DMS153 treated with DMSO at 0.1 percent for 48 hours (cell line): Measurements from ENCODE around the gene NPAS3.

Experiments
- DNase-seq: peaks from one replicate; lab custom pipeline; 2025; ENCODE audit not compliant: unreplicated experiment; lab: John Stamatoyannopoulos, UW

The NPAS3 gene

DNA sequence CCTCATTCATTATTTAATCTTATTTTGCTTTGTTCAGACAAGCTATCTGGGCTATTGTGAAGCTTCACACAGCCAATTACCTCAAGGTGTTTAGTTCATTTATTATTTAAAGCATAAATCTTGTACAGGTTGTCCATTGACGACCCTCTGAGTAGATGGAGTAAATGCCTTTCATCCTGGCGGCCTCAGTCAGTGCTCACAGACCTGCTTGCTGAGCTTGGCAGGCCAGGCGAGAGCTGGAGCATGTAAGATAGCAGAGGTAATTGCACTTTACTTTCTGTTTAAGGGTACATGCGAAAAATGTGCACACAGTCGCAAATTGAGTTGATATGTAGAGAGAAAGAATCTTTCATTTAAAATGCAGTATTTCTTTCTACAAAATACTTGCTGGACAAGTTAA is 224.4 kb downstream of the NPAS3 start:
- DNase-seq, result no peak

DNA sequence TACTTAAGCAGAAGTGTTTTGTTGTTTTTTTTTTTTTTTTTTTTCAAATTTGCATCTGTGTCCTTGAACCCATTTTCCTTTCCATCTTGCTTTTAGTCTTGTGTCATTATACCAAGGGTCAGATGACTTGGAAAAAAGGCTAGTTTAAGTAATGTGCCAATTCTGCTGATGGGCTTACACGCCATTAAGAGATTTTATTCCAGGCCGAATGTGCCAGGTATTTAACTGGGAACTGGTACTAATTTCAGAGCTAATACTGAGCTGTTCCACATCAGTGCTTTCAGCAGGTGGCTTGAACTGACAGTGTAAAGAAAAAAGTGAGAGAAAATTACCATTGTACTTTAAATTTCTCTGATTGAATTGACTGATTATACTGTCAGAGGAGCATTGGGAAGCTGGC is 224.9 kb downstream of the NPAS3 start:
- no peak for DNase-seq

GRCh38 chr14:33165144-33165925 is 226.7 kb downstream of the NPAS3 start:
- no peak for DNase-seq

DNA sequence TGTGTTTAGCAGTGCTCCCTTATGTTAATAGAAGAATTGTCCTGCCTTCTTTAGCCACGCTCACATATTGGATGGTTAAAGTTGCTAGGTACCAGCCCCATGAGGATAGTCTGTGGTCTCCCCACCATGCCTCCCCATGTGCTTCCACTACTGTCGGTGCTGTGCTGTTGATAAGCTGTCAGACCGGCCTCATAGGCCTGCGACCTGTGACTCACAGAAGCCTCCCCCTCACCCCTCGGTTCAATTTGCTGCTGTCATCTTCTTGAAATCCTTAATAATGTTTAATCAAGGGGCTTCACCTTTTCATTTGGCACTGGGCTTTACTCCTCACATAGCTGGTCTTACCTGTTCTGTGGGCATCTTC is 227.2 kb downstream of the NPAS3 start:
- no peak for DNase-seq

DNA sequence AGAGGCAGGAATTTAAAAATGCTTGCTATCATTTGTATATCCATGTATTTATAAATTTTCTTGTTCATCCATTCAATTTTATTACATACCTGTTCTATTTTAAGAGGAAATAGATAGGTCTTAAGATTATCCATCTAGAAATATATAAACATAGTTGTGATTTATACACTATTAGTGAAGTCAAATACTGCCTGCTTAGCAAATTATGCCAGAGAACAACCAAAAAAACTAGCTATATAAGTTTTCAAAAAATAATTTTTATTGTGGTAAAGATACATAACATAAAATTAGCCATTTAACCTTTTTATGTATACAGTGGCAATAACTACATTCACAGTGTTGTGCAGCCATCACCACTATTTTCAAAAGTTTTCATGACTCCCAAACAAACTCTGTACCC is 237.3 kb downstream of the NPAS3 start:
- no peak for DNase-seq

DNA sequence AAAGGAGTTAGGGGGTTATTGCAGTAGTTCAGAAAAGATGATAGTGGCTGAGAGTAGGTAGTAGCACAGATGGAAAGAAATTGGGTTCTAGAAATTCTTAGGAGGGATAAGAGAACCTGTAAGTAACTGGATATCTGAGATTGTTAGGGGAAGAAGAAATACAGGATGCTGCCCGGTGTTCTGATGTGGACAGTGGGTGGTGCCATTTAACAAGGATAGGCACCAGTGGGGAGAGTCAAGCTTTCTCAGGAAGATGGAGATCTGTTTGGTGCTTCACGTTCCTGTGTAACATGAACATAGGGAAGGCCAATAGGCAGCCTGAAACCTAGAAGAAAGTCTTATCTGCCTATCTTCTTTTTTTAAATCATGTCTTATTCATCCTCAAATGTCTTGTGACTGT is 245.9 kb downstream of the NPAS3 start:
- no peak for DNase-seq

- no peak for DNase-seq
Observed at GRCh38 chr14:33186656-33187055, 248.0 kb downstream of the NPAS3 start.

GRCh38 chr14:33188880-33189279 is 250.2 kb downstream of the NPAS3 start:
- no peak for DNase-seq

DNA sequence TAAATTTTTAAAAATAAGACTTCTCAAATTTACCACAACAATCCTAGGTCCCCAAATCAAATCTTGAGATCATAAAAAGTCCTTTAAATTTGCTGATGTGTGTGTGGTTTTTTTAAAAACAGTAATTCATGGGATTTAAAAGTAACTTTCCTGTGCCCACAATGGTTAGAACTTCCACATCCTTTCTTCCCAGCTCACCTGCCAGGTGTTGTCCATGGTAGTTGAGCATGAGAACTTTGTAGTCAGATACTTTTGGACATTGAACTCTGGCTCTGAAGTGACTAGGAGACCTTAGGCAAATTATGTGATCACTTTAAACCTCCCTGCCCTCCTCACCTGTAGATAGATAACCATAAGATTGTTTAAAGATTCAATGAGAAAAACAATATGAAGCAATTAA is 253.2 kb downstream of the NPAS3 start:
- no peak for DNase-seq

GRCh38 chr14:33194551-33194950 is 255.9 kb downstream of the NPAS3 start:
- no peak for DNase-seq

GRCh38 chr14:33198684-33199083 is 260.0 kb downstream of the NPAS3 start:
- no peak for DNase-seq

- DNase-seq, result no peak
Observed at GRCh38 chr14:33201116-33201515, 262.4 kb downstream of the NPAS3 start.

GRCh38 chr14:33206981-33207380 is 268.3 kb downstream of the NPAS3 start:
- no peak for DNase-seq

GRCh38 chr14:33207467-33208017 is 268.9 kb downstream of the NPAS3 start:
- no peak for DNase-seq

DNA sequence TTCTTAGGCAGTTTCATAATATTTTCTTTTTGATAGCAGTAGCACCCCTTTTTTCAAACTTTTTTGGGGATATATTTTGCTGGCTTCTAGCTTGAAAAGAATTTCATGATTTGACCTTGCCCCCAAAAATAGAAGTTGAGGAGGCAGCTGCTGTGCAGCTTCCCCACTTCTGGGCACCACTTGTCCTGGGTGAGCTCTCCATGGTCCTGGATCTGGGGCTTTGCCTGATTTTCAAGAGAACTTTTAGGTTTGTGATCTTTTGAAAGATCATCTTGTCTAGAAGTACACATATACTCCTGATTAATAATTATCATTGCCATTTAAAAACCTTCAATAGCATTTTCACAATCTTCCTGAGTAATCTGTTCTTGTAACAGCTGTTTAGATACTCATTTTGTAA is 271.6 kb downstream of the NPAS3 start:
- no peak for DNase-seq

DNA sequence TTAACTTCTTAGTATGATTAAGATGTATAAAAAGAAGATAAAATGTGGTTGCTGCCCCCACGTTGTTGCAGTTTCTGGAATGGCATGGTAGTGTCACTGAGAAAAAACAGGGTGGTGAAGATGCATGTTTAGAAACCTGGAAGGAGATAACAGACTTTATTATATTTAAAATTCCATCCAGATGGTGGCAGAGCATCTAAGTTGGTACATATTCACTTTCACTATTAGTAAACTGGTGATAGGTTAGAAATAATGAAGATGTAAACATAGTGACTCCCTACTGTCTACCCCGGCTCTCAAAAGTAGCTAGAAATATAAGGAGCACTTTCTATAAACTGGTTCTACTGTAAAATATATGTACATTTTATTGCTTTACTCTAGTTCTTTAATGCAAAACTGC is 279.3 kb downstream of the NPAS3 start:
- DNase-seq, result no peak

DNA sequence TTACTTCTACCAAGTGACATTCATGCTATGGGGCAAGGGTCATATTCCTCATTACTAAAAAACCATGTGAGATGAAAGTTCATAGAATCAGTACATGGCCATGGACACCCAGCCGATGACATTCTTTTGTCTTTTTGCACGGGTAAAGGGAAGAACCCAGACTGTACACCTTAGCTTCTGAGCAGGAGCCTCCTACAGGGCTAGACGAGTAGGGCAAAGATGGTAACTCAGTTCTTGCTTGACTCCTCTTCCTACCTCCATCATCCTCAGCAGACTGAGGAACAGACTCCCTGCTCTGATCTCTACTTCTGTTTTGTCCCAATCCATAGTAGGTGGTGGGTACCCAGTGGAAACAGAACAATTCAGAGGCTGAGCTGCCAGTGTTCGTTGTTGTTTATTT is 281.3 kb downstream of the NPAS3 start:
- no peak for DNase-seq

DNA sequence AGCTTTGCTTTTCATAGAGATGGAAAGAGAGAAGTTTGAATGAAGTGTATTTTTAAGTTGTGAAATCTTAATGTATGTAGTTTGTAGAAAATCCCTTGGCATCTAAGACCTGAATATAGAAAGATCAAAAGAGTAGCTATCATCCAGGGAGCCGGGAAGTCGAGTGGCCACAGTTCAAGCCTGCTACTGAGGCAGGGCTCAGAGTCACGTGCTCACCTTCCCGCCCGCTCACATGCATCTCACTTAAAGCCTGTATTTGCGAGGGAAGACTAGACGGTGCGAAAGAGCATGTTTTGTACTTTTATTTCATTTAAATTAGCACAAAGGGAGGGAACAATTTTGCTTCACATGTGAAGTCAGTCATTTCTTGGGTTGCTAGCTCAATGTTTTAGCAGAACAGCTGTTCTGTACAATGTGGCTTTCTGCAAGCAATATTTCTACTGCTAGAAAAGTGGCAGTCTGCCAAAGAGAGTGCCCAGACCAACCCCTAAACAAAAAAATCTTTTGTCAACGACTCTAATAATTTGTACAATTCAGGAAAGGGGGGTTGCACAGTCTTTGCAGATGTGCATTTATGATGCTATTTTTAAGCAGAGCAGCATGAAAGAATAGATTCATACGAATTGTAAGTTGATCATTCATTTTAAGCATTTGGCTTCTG is 290.7 kb downstream of the NPAS3 start:
- DNase-seq, result peak; percentile 41

- no peak for DNase-seq
Observed at GRCh38 chr14:33230021-33230420, 291.3 kb downstream of the NPAS3 start.

- no peak for DNase-seq
Observed at GRCh38 chr14:33232031-33232430, 293.4 kb downstream of the NPAS3 start.

GRCh38 chr14:33237115-33237740 is 298.5 kb downstream of the NPAS3 start:
- no peak for DNase-seq

- no peak for DNase-seq
Observed at GRCh38 chr14:33239465-33239864, 300.8 kb downstream of the NPAS3 start.
